ENCODE measurements around the gene FAM241A.

The FAM241A gene

GRCh38 chr4:112234952-112235609, 89.8 kb downstream of the FAM241A start:
- peak; percentile 81 for TF ChIP-seq CTCF (IDR thresholded peaks at IDR 0.05; ENCODE audit: low read depth, low read length)
- peak; percentile 70 for DNase-seq (ENCODE audit: extremely low read depth, low read depth)

DNA sequence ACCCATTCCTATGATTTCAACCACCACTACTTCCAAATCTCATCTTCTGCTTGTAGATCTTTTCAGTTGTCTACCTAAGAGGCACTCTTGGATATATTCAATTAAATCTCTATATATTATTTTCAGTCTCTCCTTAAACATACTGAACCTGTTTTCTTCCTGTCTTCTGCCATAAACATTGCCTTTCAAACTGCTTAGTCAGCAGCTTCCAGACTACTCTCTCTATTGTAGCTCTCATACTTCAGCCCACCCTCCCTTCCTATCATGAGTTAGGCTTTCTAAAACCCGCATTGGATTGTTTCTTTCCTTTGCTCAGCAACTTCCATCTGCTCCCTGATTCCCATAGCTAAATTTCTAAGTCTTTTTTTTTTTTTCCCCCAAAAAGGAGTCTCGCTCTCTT, 90.8 kb downstream of the FAM241A start:
- DNase-seq (ENCODE audit: extremely low read depth, low read depth): no peak
- TF ChIP-seq CTCF (IDR thresholded peaks at IDR 0.05; ENCODE audit: low read depth, low read length): no peak

GRCh38 chr4:112238833-112239232, 93.6 kb downstream of the FAM241A start:
- no peak for DNase-seq (ENCODE audit: extremely low read depth, low read depth)

More at GRCh38 chr4:112238833-112239232, 93.6 kb downstream of the FAM241A start:
- TF ChIP-seq CTCF (IDR thresholded peaks at IDR 0.05; ENCODE audit: low read depth, low read length): no peak
